GM19240 (cell line): ENCODE data around the gene SMYD5.
"Not testable (repeated sequence)": the region's sequence is repeated elsewhere in the genome, so short reads cannot be mapped to it uniquely, and the experiment has no call there.

Experiments used
- DNase-seq: peaks from one replicate; pipeline ENCODE4 v3.0.0; 2011; ENCODE audit warnings: low spot score; ENCODE audit not compliant: insufficient read length

Gene SMYD5

GRCh38 chr2:73214120-73215035 lies at the start of gene SMYD5:
SMYD5 (plus strand) TSS chr2:73214245; CDS start chr2:73214267, 22 bp downstream.
- DNase-seq, result peak; percentile 79

GRCh38 chr2:73165978-73166377 lies 48.1 kb upstream of the SMYD5 start:
- DNase-seq, result not testable (repeated sequence)

GRCh38 chr2:73166813-73167212 lies 47.2 kb upstream of the SMYD5 start:
- not testable (repeated sequence) for DNase-seq

- DNase-seq, result not testable (repeated sequence)
Observed at GRCh38 chr2:73168348-73168747, 45.7 kb upstream of the SMYD5 start.

GRCh38 chr2:73170341-73170740 lies 43.7 kb upstream of the SMYD5 start:
- DNase-seq, result not testable (repeated sequence)

- no peak for DNase-seq
Observed at GRCh38 chr2:73172963-73173362, 41.1 kb upstream of the SMYD5 start.

- DNase-seq, result no peak
Observed at GRCh38 chr2:73173781-73174180, 40.3 kb upstream of the SMYD5 start.

GRCh38 chr2:73174244-73174643 lies 39.8 kb upstream of the SMYD5 start:
- DNase-seq, result no peak

GRCh38 chr2:73174941-73175662 lies 38.9 kb upstream of the SMYD5 start:
- no peak for DNase-seq

GRCh38 chr2:73175663-73176204 lies 38.3 kb upstream of the SMYD5 start:
- DNase-seq, result no peak

- DNase-seq, result no peak
Observed at GRCh38 chr2:73176205-73176880, 37.7 kb upstream of the SMYD5 start.

GRCh38 chr2:73176881-73177644 lies 37.0 kb upstream of the SMYD5 start:
- DNase-seq, result peak; percentile 92

- no peak for DNase-seq
Observed at GRCh38 chr2:73177645-73178255, 36.3 kb upstream of the SMYD5 start.

- no peak for DNase-seq
Observed at GRCh38 chr2:73185965-73186364, 28.1 kb upstream of the SMYD5 start.

GRCh38 chr2:73187549-73187948 lies 26.5 kb upstream of the SMYD5 start:
- no peak for DNase-seq

GRCh38 chr2:73197579-73197978 lies 16.5 kb upstream of the SMYD5 start:
- DNase-seq, result no peak

GRCh38 chr2:73200281-73200680 lies 13.8 kb upstream of the SMYD5 start:
- not testable (repeated sequence) for DNase-seq

- DNase-seq, result no peak
Observed at GRCh38 chr2:73202156-73203054, 11.6 kb upstream of the SMYD5 start, which contains the start of gene NOTO. NOTO (plus strand) TSS chr2:73202574; CDS start chr2:73202667, 93 bp downstream.

GRCh38 chr2:73203055-73203681 lies 10.9 kb upstream of the SMYD5 start:
- no peak for DNase-seq
